ENCODE results near the gene NBAS. TPM values are rescaled to one million over a fixed set of nuclear protein-coding genes. Genes with fewer than 3 reads are reported as not detected.
A peak's percentile ranks its signal among the peaks of the same experiment; 100 is the strongest.

Gene NBAS
- total and polyA plus RNA-seq, 9 of the 15 experiments (the other 6 are each of a cell fraction or from before 2014, with no cell fraction given), result 15.3 to 94.4 (median 69.9) TPM

GRCh38 chr2:15562354-15563031 is 1.4 kb upstream of the NBAS start (continued):
- TF ChIP-seq, protein P1, sequence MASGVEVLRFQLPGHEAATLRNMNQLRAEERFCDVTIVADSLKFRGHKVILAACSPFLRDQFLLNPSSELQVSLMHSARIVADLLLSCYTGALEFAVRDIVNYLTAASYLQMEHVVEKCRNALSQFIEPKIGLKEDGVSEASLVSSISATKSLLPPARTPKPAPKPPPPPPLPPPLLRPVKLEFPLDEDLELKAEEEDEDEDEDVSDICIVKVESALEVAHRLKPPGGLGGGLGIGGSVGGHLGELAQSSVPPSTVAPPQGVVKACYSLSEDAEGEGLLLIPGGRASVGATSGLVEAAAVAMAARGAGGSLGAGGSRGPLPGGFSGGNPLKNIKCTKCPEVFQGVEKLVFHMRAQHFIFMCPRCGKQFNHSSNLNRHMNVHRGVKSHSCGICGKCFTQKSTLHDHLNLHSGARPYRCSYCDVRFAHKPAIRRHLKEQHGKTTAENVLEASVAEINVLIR (CRISPR knock-in tag; IDR thresholded peaks at IDR 0.05), result 0 out of 2 replicates have a peak, but pooled peaks have one; percentile 6
- TF ChIP-seq, protein P2, sequence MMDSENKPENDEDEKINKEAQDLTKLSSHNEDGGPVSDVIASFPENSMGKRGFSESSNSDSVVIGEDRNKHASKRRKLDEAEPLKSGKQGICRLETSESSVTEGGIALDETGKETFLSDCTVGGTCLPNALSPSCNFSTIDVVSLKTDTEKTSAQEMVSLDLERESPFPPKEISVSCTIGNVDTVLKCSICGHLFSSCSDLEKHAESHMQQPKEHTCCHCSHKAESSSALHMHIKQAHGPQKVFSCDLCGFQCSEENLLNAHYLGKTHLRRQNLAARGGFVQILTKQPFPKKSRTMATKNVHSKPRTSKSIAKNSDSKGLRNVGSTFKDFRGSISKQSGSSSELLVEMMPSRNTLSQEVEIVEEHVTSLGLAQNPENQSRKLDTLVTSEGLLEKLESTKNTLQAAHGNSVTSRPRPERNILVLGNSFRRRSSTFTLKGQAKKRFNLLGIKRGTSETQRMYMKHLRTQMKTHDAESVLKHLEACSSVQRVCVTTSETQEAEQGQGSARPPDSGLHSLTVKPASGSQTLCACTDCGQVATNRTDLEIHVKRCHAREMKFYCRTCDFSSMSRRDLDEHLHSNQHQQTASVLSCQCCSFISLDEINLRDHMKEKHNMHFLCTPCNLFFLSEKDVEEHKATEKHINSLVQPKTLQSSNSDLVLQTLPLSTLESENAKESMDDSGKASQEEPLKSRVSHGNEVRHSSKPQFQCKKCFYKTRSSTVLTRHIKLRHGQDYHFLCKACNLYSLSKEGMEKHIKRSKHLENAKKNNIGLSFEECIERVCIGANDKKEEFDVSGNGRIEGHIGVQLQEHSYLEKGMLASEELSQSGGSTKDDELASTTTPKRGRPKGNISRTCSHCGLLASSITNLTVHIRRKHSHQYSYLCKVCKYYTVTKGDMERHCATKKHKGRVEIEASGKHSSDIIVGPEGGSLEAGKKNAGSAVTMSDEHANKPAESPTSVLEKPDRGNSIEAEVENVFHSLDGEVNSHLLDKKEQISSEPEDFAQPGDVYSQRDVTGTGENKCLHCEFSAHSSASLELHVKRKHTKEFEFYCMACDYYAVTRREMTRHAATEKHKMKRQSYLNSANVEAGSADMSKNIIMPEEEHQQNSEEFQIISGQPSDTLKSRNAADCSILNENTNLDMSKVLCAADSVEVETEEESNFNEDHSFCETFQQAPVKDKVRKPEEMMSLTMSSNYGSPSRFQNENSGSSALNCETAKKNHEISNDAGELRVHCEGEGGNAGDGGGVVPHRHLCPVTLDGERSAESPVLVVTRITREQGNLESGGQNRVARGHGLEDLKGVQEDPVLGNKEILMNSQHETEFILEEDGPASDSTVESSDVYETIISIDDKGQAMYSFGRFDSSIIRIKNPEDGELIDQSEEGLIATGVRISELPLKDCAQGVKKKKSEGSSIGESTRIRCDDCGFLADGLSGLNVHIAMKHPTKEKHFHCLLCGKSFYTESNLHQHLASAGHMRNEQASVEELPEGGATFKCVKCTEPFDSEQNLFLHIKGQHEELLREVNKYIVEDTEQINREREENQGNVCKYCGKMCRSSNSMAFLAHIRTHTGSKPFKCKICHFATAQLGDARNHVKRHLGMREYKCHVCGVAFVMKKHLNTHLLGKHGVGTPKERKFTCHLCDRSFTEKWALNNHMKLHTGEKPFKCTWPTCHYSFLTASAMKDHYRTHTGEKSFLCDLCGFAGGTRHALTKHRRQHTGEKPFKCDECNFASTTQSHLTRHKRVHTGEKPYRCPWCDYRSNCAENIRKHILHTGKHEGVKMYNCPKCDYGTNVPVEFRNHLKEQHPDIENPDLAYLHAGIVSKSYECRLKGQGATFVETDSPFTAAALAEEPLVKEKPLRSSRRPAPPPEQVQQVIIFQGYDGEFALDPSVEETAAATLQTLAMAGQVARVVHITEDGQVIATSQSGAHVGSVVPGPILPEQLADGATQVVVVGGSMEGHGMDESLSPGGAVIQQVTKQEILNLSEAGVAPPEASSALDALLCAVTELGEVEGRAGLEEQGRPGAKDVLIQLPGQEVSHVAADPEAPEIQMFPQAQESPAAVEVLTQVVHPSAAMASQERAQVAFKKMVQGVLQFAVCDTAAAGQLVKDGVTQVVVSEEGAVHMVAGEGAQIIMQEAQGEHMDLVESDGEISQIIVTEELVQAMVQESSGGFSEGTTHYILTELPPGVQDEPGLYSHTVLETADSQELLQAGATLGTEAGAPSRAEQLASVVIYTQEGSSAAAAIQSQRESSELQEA (IDR thresholded peaks at IDR 0.05; ENCODE audit: low read depth), result no peak
- no peak for TF ChIP-seq ZNF507 (tag; conservative IDR thresholded peaks at IDR 0.05)
- TF ChIP-seq MYC (IDR thresholded peaks at IDR 0.05; ENCODE audit: low read depth, low read length), result no peak
- no peak for TF ChIP-seq MYC (CRISPR knock-in tag; IDR thresholded peaks at IDR 0.05; ENCODE audit: borderline replicate concordance, low read depth)
- TF ChIP-seq HDAC1 (IDR thresholded peaks at IDR 0.05), result 0 out of 4 replicates have a peak, but pooled peaks of 1 of the 2 experiments have one; percentile 40
- TF ChIP-seq ZC3H11A (IDR thresholded peaks at IDR 0.05; ENCODE audit: low read depth, low read length), result no peak
- peak; percentile 35; the same call in 1 of the 2 replicates for TF ChIP-seq ZNF589 (CRISPR knock-in tag; IDR thresholded peaks at IDR 0.05; ENCODE audit: low read depth)
- TF ChIP-seq NCOA4 (IDR thresholded peaks at IDR 0.05; ENCODE audit: partially characterized antibody), result peak; percentile 77
- TF ChIP-seq CREM (IDR thresholded peaks at IDR 0.05; ENCODE audit: low read depth), result peak; percentile 80
- TF ChIP-seq XRCC5 (IDR thresholded peaks at IDR 0.05; ENCODE audit: low read depth, low read length), result no peak
- no peak for TF ChIP-seq FUS (optimal IDR thresholded peaks at IDR 0.05; ENCODE audit: low read depth, low read length)
- TF ChIP-seq ZEB2 (IDR thresholded peaks at IDR 0.05), result peak; percentile 71
- TF ChIP-seq PREB (CRISPR knock-in tag; IDR thresholded peaks at IDR 0.05), result no peak
- TF ChIP-seq, protein P3, sequence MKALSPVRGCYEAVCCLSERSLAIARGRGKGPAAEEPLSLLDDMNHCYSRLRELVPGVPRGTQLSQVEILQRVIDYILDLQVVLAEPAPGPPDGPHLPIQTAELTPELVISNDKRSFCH (CRISPR knock-in tag; IDR thresholded peaks at IDR 0.05), result 0 out of 2 replicates have a peak, but pooled peaks have one; percentile 27
- TF ChIP-seq, protein P3 (tag; IDR thresholded peaks at IDR 0.05), result no peak

Measured in K562 (cell line).